HG03432 (cell line): ENCODE data around the gene QSOX2.
"Not testable (repeated sequence)": the region's sequence is repeated elsewhere in the genome, so short reads cannot be mapped to it uniquely, and the experiment has no call there.

Experiments
- ATAC-seq: cut with Tn5 transposase; IDR thresholded peaks from one replicate; pipeline ENCODE4 v1.9.1; 2021; ENCODE audit warnings: mild to moderate bottlenecking, moderate library complexity; ENCODE audit not compliant: unreplicated experiment

Gene QSOX2

GRCh38 chr9:136266641-136267040 lies 21.0 kb upstream of the QSOX2 start:
- ATAC-seq: not testable (repeated sequence)

GRCh38 chr9:136265561-136266355 lies 20.1 kb upstream of the QSOX2 start:
- no peak for ATAC-seq

GRCh38 chr9:136264441-136265405 lies 19.1 kb upstream of the QSOX2 start:
- ATAC-seq: no peak

- ATAC-seq: no peak
Observed at GRCh38 chr9:136264031-136264430, 18.4 kb upstream of the QSOX2 start.

GRCh38 chr9:136262671-136263178 lies 17.1 kb upstream of the QSOX2 start:
- ATAC-seq: no peak

GRCh38 chr9:136261686-136262430 lies 16.2 kb upstream of the QSOX2 start:
- ATAC-seq: no peak

- ATAC-seq: no peak
Observed at GRCh38 chr9:136260936-136261472, 15.4 kb upstream of the QSOX2 start.

GRCh38 chr9:136260521-136260920 lies 14.9 kb upstream of the QSOX2 start:
- no peak for ATAC-seq

- ATAC-seq: no peak
Observed at GRCh38 chr9:136259836-136260235, 14.2 kb upstream of the QSOX2 start.

GRCh38 chr9:136259517-136259813 lies 13.9 kb upstream of the QSOX2 start:
- ATAC-seq: no peak

- no peak for ATAC-seq
Observed at GRCh38 chr9:136258786-136259516, 13.3 kb upstream of the QSOX2 start.

- no peak for ATAC-seq
Observed at GRCh38 chr9:136258299-136258625, 12.7 kb upstream of the QSOX2 start.

GRCh38 chr9:136257381-136258298 lies 12.0 kb upstream of the QSOX2 start:
- ATAC-seq: no peak

- ATAC-seq: no peak
Observed at GRCh38 chr9:136255896-136256890, 10.6 kb upstream of the QSOX2 start.

GRCh38 chr9:136255166-136255538 lies 9.5 kb upstream of the QSOX2 start:
- ATAC-seq: no peak

- no peak for ATAC-seq
Observed at GRCh38 chr9:136254381-136255165, 9.0 kb upstream of the QSOX2 start.
